GM12878 (cell line): ENCODE results near the gene PAQR8. TPM values are rescaled to one million over a fixed set of nuclear protein-coding genes. Genes with fewer than 3 reads are reported as not detected.

Experiments used
- ATAC-seq: fragments of 200-7000 bp; cut with Tn5 transposase; 3 replicates; pipeline ENCODE4 v1.9.1; 2020; ENCODE audit warnings: mild to moderate bottlenecking, moderate library complexity
- BruUV-seq: library from RNA; stranded (reverse); fragments of 400-500 nt; replicated peaks from 2 replicates; lab custom pipeline; 2021; lab: Mats Ljungman, UMichigan
- CTCF ChIA-PET: fragments of 300-600 bp; sonication (Branson Sonifier 250); formaldehyde crosslinking; extraction: SDS; loops from one replicate; lab custom pipeline; 2021; ENCODE audit warnings: inconsistent platforms; lab: Yijun Ruan, JAX
- POLR2A ChIA-PET: fragments of 350-600 bp; formaldehyde crosslinking; extraction: SDS; loops from one replicate; lab custom pipeline; 2021; ENCODE audit warnings: inconsistent platforms; lab: Charles Lee
- RAD21 ChIA-PET: fragments of 300-600 bp; sonication (Branson Sonifier 250); formaldehyde crosslinking; loops from one replicate; lab custom pipeline; 2023; ENCODE audit warnings: antibody characterized with exemption; ENCODE audit not compliant: unreplicated experiment; lab: Charles Lee
- SMC1A ChIA-PET: fragments of 300-600 bp; sonication (Branson Sonifier 250); formaldehyde crosslinking; loops from one replicate; lab custom pipeline; 2023; ENCODE audit not compliant: unreplicated experiment, uncharacterized antibody; lab: Charles Lee
- DNase-seq: peaks from one replicate; pipeline ENCODE4 v3.0.0-alpha.2; 2011; ENCODE audit warnings: low read depth, low spot score
- FAIRE-seq: peaks from 3 replicates; lab custom pipeline; 2011; peaks lifted over from hg19 to GRCh38; lab: Jason Lieb, UNC
- H2AFZ ChIP-seq: 2 replicates; pipeline ENCODE4 v1.6.0; 2011; ENCODE audit warnings: low read depth, low read length, control low read depth; ENCODE audit not compliant: control insufficient read depth
- H3K27ac ChIP-seq: 2 replicates; pipeline ENCODE4 v1.5.1; 2011; ENCODE audit warnings: control low read depth; ENCODE audit not compliant: control insufficient read depth, insufficient read depth
- H3K27me3 ChIP-seq, 2 experiments: replicated peaks in 1 of 2; 2 replicates each; pipeline versions ENCODE4 v1.6.0 to v1.6.1; 2011; ENCODE audit warnings: low read length in 1 of 2; ENCODE audit not compliant: control insufficient read depth in 2 of 2, insufficient read depth in 2 of 2
- H3K36me3 ChIP-seq, 2 experiments: 2 replicates each; pipeline ENCODE4 v1.5.1; 2011; ENCODE audit warnings: low read length in 1 of 2; ENCODE audit not compliant: control insufficient read depth in 2 of 2, insufficient read depth in 2 of 2
- H3K4me1 ChIP-seq: 2 replicates; pipeline ENCODE4 v1.6.1; 2011; ENCODE audit warnings: mild to moderate bottlenecking, low read length, moderate library complexity, mixed read lengths; ENCODE audit not compliant: control insufficient read depth, insufficient read depth
- H3K4me2 ChIP-seq: 2 replicates; pipeline ENCODE4 v1.6.0; 2011; ENCODE audit warnings: control low read depth; ENCODE audit not compliant: control insufficient read depth, insufficient read depth
- H3K4me3 ChIP-seq: fragments of 200-600 bp; sonication (generic); 2 replicates; pipeline ENCODE4 v1.5.1; 2016
- H3K79me2 ChIP-seq: 2 replicates; pipeline ENCODE4 v1.6.0; 2011; ENCODE audit warnings: low read length; ENCODE audit not compliant: control insufficient read depth, insufficient read depth
- H3K9ac ChIP-seq: 2 replicates; pipeline ENCODE4 v1.8.0; 2011; ENCODE audit warnings: low read length, control low read depth, mixed read lengths; ENCODE audit not compliant: control insufficient read depth, insufficient read depth
- H3K9me3 ChIP-seq: replicated peaks from 3 replicates; pipeline ENCODE4 v1.5.1; 2011; ENCODE audit warnings: mild to moderate bottlenecking, low read length; ENCODE audit not compliant: control insufficient read depth, insufficient read depth
- H4K20me1 ChIP-seq: 2 replicates; pipeline ENCODE4 v1.6.0; 2011; ENCODE audit not compliant: control insufficient read depth, insufficient read depth
- BACH1 ChIP-seq: fragments of 450-650 bp; IDR thresholded peaks from 2 replicates; pipeline ENCODE4 v1.6.1; 2017; ENCODE audit warnings: mild to moderate bottlenecking, borderline replicate concordance
- CBX5 ChIP-seq: sonication (generic); IDR thresholded peaks from 2 replicates; pipeline ENCODE4 v1.6.1; 2016; ENCODE audit warnings: low read depth, moderate library complexity, mild to moderate bottlenecking, inconsistent platforms
- EED ChIP-seq: sonication (generic); IDR thresholded peaks from 2 replicates; pipeline ENCODE4 v1.6.1; 2016; ENCODE audit warnings: antibody characterized with exemption, low read depth
- ESRRA ChIP-seq: IDR thresholded peaks from 2 replicates; pipeline ENCODE4 v1.6.1; 2012; ENCODE audit warnings: mild to moderate bottlenecking, low read length, improper control_type of control experiment
- HDGF ChIP-seq: fragments of 450-650 bp; IDR thresholded peaks from 2 replicates; pipeline ENCODE4 v1.6.1; 2016; ENCODE audit warnings: antibody characterized with exemption
- IKZF1 ChIP-seq: fragments of 450-650 bp; conservative IDR thresholded peaks from 2 replicates; pipeline ENCODE4 v1.6.1; 2017; ENCODE audit warnings: antibody characterized with exemption, mild to moderate bottlenecking
- KAT2A ChIP-seq: conservative IDR thresholded peaks from 2 replicates; pipeline ENCODE4 v1.6.1; 2011; ENCODE audit warnings: low read depth, low read length; ENCODE audit not compliant: control insufficient read depth
- MAX ChIP-seq: IDR thresholded peaks from 2 replicates; pipeline ENCODE4 v1.6.1; 2012; ENCODE audit warnings: low read depth, low read length, improper control_type of control experiment
- MEF2B ChIP-seq: fragments of 450-650 bp; IDR thresholded peaks from 2 replicates; pipeline ENCODE4 v1.6.1; 2018; ENCODE audit warnings: mild to moderate bottlenecking, moderate library complexity; ENCODE audit not compliant: partially characterized antibody, poor library complexity, severe bottlenecking
- MYC ChIP-seq: IDR thresholded peaks from 2 replicates; pipeline ENCODE4 v1.6.1; 2011; ENCODE audit warnings: mild to moderate bottlenecking, low read length, moderate library complexity, inconsistent platforms; ENCODE audit not compliant: insufficient read depth, insufficient replicate concordance, insufficient read length, severe bottlenecking
- NR2C2 ChIP-seq: IDR thresholded peaks from 2 replicates; pipeline ENCODE4 v1.6.1; 2011; ENCODE audit warnings: borderline replicate concordance, low read depth; ENCODE audit not compliant: control insufficient read depth, insufficient read length
- PAX5 ChIP-seq: IDR thresholded peaks from 2 replicates; pipeline ENCODE4 v1.6.1; 2011; ENCODE audit warnings: low read depth, low read length, borderline replicate concordance
- POLR2A ChIP-seq: IDR thresholded peaks from 2 replicates; pipeline ENCODE4 v1.6.1; 2011; ENCODE audit warnings: low read depth, mild to moderate bottlenecking, low read length
- RAD51 ChIP-seq: fragments of 450-650 bp; IDR thresholded peaks from 2 replicates; pipeline ENCODE4 v1.6.1; 2016; ENCODE audit warnings: moderate library complexity, mild to moderate bottlenecking, inconsistent platforms
- RBBP5 ChIP-seq: fragments of 200-600 bp; sonication (generic); conservative IDR thresholded peaks from 2 replicates; pipeline ENCODE4 v1.6.1; 2016
- RELA ChIP-seq: fragments of 450-650 bp; IDR thresholded peaks from 2 replicates; pipeline ENCODE4 v1.8.0; 2014; ENCODE audit warnings: borderline replicate concordance; ENCODE audit not compliant: partially characterized antibody
- SP1 ChIP-seq: IDR thresholded peaks from one replicate; pipeline ENCODE4 v1.6.1; 2011; ENCODE audit warnings: low read depth, low read length
- TCF3 ChIP-seq: IDR thresholded peaks from 2 replicates; pipeline ENCODE4 v1.6.1; 2012; ENCODE audit warnings: low read depth, mild to moderate bottlenecking, low read length, borderline replicate concordance; ENCODE audit not compliant: insufficient read depth
- ZNF24 ChIP-seq: fragments of 450-650 bp; IDR thresholded peaks from 2 replicates; pipeline ENCODE4 v1.6.1; 2017; ENCODE audit warnings: antibody characterized with exemption, mild to moderate bottlenecking
- ZSCAN29 ChIP-seq: fragments of 450-650 bp; IDR thresholded peaks from 2 replicates; pipeline ENCODE4 v1.6.1; 2017; ENCODE audit warnings: mild to moderate bottlenecking, moderate library complexity
- WGBS: methylation state at CpG from one replicate; pipeline ENCODE4 v1.1.6; 2016; ENCODE audit warnings: low lambda C conversion rate; ENCODE audit not compliant: insufficient replicate concordance, insufficient coverage; ENCODE audit errors: missing lambda C conversion rate; 5-methylcytosine and 5-hydroxymethylcytosine counted together
- in situ Hi-C: fragments of 300-500 bp; cut with MboI; formaldehyde crosslinking; loops from 9 replicates; pipeline ENCODE4 v1.14.3; 2018; ENCODE audit warnings: mixed read lengths
- intact Hi-C: fragments of 100-400 bp; cut with micrococcal nuclease; formaldehyde crosslinking; loops from one replicate; pipeline ENCODE4 v1.14.2; 2022; ENCODE audit not compliant: unreplicated experiment
- polyA plus RNA-seq, 11 experiments: library from polyadenylated mRNA; depleted of rRNA in 4 of 11; unstranded in 6 of 11; stranded (reverse) in 5 of 11; fragments of >200 nt; fragmentation: Nextera tagmentation in 4 of 11; fragmentation: Illumina TruSeq in 1 of 11; extraction: Ambion mirVana in 4 of 11; extraction: Trizol in 1 of 11; gene quantifications; 1 replicate in 1 of 11; 2 replicates in 10 of 11; pipeline versions ENCODE4 v1.2.1 to v1.2.3, GENCODE V29; 2011 to 2016; ENCODE audit warnings: inconsistent platforms in 2 of 11, missing spikeins in 2 of 11, low read depth in 1 of 11
- total RNA-seq, 4 experiments: library from RNA; depleted of rRNA in 3 of 4; stranded (reverse); fragments of >200 nt in 3 of 4; fragmentation: Illumina TruSeq in 1 of 4; extraction: Trizol in 1 of 4; gene quantifications; 2 replicates each; pipeline versions ENCODE4 v1.2.1 to v1.2.3, GENCODE V29; 2013 to 2021

The PAQR8 gene
- total and polyA plus RNA-seq, 10 of the 15 experiments (the other 5 are each of a cell fraction or from before 2014, with no cell fraction given), result 3.9 to 22.4 (median 14.6) TPM

GRCh38 chr6:52371656-52372191, 9.8 kb downstream of the PAQR8 start:
- H3K79me2 ChIP-seq, result peaks cover 6% of the 10 kb centered on the region; the same call in 1 of the 2 replicates

More at GRCh38 chr6:52371656-52372191, 9.8 kb downstream of the PAQR8 start:
- intact Hi-C loops (no loop called here), in situ Hi-C loops (no loop called here)
- H3K27ac ChIP-seq, result no peak overlapping the region
- no peak overlapping the region for H3K9ac ChIP-seq
- H3K36me3 ChIP-seq, result peaks cover 2 to 5% of the 10 kb centered on the region in 2 experiments; a peak in 2 of 4 replicates
- no peak overlapping the region for H2AFZ ChIP-seq
- ChIA-PET RAD21 (interaction anchor here (1.0 to 1.7 kb wide), 3 partner anchors 10 to 75 kb away, joined by 3 to 6 read pairs (median 3); partner anchors contain the start of gene PAQR8), POLR2A (interaction anchor here (0.8 kb wide), 1 partner anchor 10 kb away, joined by 3 read pairs; the partner anchor contains the start of gene PAQR8), SMC1A (interaction anchor here (1.0 to 8.6 kb wide), 8 partner anchors 7 to 101 kb away, joined by 3 to 68 read pairs (median 6); partner anchors contain the start of genes MCM3 and PAQR8)
- peaks cover 4% of the 10 kb centered on the region; the same call in 2 of the 3 replicates for H3K9me3 ChIP-seq
- no peak for ATAC-seq
- no peak overlapping the region for H3K4me2 ChIP-seq
- H3K4me1 ChIP-seq, result peaks cover 11% of the 10 kb centered on the region
- WGBS, result 79% methylated on average over 2 of the region's 2 CpGs
- no TSS peak for BruUV-seq
- no peaks in the 10 kb centered on the region for H3K27me3 ChIP-seq
- no peak for TF ChIP-seq MEF2B
- TF ChIP-seq MYC, result no peak
- TF ChIP-seq POLR2A, result no peak
- no peak for TF ChIP-seq IKZF1
- no peak for TF ChIP-seq RAD51
- TF ChIP-seq NR2C2, result no peak
- no peak for TF ChIP-seq ZSCAN29
- TF ChIP-seq PAX5, result no peak
- TF ChIP-seq RELA, result no peak
- TF ChIP-seq CBX5, result no peak
- no peak for TF ChIP-seq SP1
- no peak for TF ChIP-seq ESRRA
- no peak for TF ChIP-seq EED
- no peak for TF ChIP-seq ZNF24
- no peak for TF ChIP-seq MAX
- no peak for TF ChIP-seq BACH1
- no peak for TF ChIP-seq HDGF
- no peak for TF ChIP-seq RBBP5
- TF ChIP-seq TCF3, result no peak
- TF ChIP-seq KAT2A, result no peak
- TF ChIP-seq, all 136 proteins: peak for 0
- DNase-seq (no peak), FAIRE-seq (no peak)
- Histone ChIP-seq H3K4me3 (no peak overlapping the region), H4K20me1 (no peaks in the 10 kb centered on the region)
- CTCF ChIA-PET, result interaction anchor here (0.6 to 2.8 kb wide), 5 partner anchors 9 to 91 kb away, joined by 3 to 13 read pairs (median 9); partner anchors contain the start of gene PAQR8
